Stimulated activated CD4-positive, alpha-beta T cell treated with anti-CD3 and anti-CD28 coated beads, Interleukin-1b, Interleukin-23, amount 100 ng/mL, for 24 hours (primary cell): ENCODE measurements around the gene DENND1C.

Source experiments
- DNase-seq, 4 experiments: peaks; one replicate each; pipeline ENCODE4 v3.0.0-alpha.2; 2020; ENCODE audit warnings: low read depth in 4 of 4, low spot score in 1 of 4

The DENND1C gene

DNA sequence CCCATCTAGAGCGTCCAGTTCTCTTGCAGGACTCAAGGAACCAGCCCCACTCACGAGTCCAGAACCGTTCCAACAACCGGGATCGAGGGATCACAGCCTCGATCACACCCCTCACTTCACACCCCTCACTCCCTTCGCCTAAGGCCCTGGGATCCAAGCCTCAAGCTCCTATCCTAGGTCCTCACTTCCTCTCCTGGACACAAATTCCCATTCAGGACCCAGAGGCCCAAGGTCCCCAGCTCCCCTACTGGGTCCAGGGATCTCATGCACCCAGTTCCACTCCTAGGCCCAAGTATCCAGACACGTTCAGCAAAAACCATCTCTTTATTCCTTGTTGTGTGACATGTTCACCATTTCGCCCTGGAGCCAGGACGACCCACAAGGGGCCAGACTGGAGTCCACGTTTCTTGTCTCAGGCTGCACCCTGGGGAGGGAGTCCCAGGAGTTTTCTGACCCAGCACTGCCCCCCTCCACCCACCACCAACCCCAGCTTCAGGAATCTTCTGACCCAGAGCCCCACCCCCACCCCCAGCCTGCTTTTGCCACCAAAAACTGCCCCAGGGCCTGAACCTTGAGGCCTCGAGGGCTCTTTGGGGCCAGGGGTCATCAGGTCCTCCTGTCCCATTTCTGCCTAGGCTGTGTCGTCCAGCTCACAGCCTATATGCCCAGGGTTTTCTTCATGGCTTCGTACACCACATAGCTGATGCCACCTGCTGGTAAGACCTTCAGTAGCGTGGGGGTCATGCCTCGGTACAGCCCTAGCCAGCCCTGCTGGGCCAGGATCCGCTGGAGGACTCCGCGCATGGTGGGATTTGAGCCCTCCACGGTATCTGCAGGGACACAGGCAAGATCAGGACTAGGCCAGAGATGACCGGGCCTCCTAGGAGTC lies 55.6 kb downstream of the DENND1C start:
- DNase-seq: no peak

DNA sequence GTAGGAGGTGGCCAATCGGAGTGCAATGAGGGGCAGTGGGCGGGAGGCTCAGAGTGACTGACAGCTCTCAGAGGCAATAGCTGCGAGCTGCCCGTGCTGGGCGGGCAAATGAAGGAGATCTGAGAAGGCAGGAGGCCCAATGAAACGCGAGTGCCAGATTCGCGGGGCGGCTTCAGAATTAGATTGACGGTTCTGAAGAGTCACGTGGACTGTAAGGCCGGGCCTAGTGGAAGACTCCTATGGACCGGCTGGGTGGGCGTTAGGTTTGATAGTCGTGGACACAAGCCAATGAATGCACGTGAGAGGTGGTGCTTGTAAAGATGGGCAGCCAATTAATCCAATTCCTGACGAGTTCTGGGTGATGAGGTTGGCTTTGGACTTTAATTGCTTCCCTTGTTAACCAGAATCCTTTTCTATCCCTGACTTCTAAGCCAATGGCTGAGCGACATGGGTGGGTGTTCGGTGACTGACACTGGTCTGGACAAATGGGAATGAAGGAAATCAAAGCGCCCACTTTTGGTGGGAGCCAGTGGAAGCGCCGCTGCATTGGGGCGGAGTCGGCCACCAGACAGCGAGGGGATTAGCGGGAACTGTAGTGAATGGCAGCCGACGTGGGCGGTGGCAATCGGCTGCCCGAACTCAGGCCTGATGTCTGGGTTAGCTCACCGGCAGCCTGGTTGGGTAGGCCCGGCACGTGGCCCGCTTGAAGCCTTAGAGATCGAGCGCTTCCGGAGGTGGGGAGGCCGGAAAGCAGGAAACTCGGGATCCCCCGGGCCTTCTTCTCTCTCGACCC lies 56.5 kb downstream of the DENND1C start:
- peak; percentile 94 to 98 (median 96) for DNase-seq

DNA sequence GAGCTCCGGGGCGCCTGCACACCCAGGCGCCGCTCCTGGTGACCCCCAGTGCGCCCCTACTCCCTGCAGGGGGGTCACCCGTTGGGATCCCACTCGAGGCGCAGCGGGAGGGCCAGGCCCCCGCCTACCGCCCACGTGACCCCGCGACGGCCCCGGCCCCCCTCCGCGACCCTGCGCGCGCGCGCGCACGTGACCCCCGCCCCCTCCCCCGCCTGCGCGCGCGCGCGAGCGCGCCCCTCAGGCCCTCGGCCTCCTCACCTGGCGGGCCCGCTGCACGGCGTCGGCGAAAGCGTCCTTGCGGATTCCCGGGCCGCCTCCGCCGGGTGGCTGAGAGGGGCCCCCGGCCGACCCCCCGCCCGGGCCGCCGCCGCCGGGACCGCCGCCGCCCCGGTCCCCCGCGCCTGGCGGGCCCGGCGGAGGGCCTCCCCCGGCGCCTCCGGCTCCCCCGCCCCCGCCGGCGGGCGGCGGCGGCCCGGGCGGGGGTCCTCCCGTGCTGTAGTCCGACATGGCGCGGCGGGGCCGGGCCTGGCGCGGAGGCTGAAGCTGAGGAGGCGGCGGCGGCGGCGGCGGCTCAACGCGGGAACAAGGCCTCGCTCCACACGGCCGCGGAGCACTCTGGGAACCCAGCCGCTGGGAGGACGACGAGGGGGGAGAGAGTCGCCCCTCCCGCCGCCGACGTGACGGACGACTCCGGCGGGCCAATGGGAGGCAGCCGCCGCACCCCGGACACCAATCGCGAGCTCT lies 57.2 kb downstream of the DENND1C start, which contains the start of gene KHSRP:
Gene KHSRP, minus strand, starts transcription at position 617 of the 744 bp plus-strand sequence. Its CDS starts 110 bp downstream, at position 507.
- DNase-seq: no peak

DNA sequence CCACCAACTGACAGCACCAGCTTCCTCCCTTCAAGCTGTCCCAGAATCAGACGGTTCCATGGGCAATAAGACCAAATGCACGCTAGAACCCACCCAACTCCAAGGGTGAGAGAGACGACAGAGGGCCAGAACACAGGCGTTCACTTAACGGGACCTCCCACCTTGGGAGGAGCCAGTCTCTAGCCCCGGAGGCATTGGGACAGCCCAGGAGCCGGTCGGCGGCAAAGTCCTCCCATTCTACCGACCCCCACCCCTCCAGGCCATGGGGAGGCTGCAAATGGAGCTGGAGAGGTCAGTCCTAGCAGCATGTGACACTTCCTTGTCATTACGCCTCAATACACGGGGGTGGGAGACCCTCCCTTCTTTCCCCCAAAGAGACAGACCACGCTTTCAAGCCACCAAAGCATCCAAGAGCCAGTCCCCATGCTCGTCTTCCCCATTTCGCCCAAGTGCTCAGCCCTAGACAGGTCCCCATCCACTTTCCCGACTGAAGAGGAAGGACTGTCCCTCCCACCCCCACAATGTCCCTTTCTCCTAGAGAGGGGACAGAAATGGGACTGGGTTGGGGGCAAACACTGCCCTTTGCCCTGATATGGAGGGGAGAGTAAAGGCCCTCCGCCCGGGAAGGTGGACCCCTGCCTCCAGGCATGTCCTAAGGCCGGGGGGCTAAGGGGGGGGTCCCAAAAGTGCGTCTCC lies 57.9 kb downstream of the DENND1C start:
- DNase-seq: no peak

DNA sequence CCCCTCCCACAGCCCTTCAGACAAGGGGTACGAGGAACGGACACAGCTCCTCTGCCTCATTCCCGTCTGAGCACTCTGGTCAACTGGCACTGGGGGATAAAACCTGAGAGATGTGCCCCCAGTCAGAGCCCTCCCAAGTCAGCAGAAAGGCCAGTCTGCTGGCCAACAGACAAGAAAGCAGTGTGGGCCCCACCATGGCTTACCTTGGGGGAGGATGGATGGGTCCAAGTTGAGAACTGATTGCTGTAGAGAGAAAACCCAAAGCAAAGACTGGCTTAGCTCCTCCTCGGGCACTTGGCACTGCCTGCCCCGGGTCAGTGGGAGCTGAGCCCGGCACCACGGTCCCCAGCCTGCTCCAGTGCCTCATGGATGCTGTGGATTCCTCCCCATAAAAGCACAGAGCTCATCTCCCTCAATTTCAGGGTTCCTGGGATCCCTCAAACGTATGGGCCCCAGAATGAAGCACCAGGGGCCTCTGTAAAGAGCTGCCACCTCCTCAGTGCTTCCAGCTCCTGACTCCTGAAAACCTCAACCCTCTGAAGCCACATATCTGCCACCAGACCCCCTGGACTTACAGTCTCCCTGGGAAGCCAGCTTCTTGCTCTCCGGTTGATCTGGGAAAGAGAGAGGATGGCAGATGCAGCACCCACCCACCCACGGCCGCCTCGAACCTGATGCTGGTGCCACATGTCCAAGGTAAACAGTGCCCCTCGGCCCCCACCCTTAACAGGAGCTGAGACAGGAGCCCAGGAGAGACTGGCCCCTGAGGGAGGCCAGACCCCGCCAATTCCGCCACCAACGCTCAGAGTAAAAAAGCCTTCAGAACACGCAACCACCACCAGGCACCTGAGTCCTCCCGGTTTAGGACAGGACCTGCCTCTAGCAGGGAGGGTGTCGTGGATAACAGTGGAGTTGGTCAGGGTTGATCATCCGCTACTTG lies 60.2 kb downstream of the DENND1C start:
- DNase-seq: no peak

DNA sequence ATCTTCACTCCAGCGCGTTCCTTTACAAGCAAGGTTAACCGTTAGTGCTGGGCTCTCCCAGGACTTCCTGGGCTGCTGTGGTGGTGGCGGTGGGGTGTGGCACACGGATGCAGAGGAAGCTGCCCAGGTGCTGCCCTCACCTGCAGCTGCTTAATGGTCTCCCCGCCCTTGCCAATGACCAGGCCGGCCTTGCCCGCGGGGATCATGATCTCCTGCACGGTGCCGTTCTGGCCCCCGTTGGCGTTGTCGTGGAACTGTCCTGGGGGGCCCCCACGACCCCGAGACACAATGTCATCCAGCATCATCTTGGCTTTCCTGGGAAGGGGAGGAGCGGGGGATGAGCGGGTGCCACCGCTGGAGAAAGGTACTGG lies 63.0 kb downstream of the DENND1C start:
- no peak for DNase-seq

DNA sequence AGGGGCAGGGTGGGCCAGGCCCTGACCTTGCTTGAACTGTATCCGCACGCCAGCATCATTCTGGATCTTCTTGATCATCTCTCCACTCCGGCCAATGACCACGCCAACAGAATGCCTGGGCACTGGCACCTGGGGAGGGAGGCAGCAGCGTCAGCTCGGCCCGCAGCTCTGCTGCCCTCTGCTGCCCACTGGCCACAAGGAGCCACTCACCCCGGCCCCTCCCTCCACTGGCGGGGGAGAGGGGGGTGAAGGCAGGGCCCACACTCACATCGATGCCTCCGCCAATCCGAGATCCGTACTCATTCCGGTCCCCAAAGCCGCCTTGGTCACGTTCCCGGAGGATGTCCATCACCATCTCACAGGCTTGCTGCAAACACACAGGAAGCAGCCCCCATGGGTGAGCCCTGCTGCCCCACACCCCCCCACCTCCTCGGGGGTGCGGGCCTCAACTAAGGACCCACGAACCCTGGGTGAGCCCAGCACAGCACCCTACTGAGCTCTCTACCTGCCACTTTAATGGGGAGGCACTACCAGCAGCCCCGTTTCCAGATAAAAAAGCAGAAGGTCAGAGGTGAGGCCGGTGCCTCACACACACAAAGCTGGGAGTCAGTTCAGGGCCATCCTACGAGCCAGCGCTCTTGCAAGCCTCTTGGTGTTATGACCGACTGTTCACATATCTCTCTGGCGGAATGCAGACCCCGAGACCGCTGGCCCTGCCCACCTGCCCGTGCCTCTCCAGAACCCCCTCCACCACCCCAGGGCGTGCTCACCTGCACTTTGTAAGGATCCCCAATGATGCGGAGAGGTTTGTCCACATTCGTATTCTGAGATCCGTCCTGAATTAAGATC lies 63.6 kb downstream of the DENND1C start:
- no peak for DNase-seq
